Measurements from ENCODE around the gene CYBB.
A peak's percentile ranks its signal among the peaks of the same experiment; 100 is the strongest.

CYBB gene

DNA sequence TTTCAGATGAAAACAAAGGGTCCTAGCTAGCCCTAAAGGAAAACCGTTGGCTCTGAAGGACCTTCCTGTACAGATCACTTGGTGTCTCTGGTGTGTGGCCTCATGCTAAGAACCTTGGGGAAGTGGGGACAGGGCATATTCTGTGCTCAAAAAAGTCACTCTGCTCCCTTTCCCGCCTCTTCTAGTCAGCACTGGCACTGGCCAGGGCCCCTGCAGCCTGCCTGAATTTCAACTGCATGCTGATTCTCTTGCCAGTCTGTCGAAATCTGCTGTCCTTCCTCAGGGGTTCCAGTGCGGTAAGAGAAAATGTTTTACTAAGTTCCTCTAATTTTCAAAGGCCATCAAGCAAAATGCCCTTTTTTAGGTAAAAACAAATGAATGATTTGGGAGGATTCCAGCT lies 3.4 kb downstream of the CYBB start:
- Histone ChIP-seq H3K9ac (ENCODE audit: low read length) (no peak overlapping the region), H3K79me2 (ENCODE audit: low read length) (no peaks in the 10 kb centered on the region), H3F3A (ENCODE audit: insufficient read depth, low read length) (peaks cover 27% of the 10 kb centered on the region), H3K27ac (ENCODE audit: low read length) (no peak overlapping the region), H3K4me2 (ENCODE audit: low read depth, low read length) (no peak overlapping the region), H3K9me2 (replicated peaks; ENCODE audit: insufficient read depth, low read length) (no peaks in the 10 kb centered on the region), H2AFZ (ENCODE audit: low read length) (no peak overlapping the region), H4K20me1 (ENCODE audit: insufficient read depth, low read length) (no peaks in the 10 kb centered on the region), H3K4me3 (ENCODE audit: low read length) (no peak overlapping the region), H3K4me1 (ENCODE audit: low read length) (peaks cover 34% of the 10 kb centered on the region), H3K27me3 (replicated peaks; ENCODE audit: insufficient read depth, low read length) (no peaks in the 10 kb centered on the region), H3K36me3 (replicated peaks; ENCODE audit: insufficient read depth, low read length) (no peaks in the 10 kb centered on the region), H3K9me3 (replicated peaks; ENCODE audit: insufficient read depth, low read length) (no peaks in the 10 kb centered on the region)
- no peak for TF ChIP-seq EZH2phosphoT487 (IDR thresholded peaks at IDR 0.05; ENCODE audit: low read length)
- TF ChIP-seq, protein P1, sequence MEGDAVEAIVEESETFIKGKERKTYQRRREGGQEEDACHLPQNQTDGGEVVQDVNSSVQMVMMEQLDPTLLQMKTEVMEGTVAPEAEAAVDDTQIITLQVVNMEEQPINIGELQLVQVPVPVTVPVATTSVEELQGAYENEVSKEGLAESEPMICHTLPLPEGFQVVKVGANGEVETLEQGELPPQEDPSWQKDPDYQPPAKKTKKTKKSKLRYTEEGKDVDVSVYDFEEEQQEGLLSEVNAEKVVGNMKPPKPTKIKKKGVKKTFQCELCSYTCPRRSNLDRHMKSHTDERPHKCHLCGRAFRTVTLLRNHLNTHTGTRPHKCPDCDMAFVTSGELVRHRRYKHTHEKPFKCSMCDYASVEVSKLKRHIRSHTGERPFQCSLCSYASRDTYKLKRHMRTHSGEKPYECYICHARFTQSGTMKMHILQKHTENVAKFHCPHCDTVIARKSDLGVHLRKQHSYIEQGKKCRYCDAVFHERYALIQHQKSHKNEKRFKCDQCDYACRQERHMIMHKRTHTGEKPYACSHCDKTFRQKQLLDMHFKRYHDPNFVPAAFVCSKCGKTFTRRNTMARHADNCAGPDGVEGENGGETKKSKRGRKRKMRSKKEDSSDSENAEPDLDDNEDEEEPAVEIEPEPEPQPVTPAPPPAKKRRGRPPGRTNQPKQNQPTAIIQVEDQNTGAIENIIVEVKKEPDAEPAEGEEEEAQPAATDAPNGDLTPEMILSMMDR (IDR thresholded peaks at IDR 0.05; ENCODE audit: low read length), result no peak
- TF ChIP-seq EZH2 (optimal IDR thresholded peaks at IDR 0.05; ENCODE audit: low read depth, low read length), result no peak
- no peak for DNase-seq

DNA sequence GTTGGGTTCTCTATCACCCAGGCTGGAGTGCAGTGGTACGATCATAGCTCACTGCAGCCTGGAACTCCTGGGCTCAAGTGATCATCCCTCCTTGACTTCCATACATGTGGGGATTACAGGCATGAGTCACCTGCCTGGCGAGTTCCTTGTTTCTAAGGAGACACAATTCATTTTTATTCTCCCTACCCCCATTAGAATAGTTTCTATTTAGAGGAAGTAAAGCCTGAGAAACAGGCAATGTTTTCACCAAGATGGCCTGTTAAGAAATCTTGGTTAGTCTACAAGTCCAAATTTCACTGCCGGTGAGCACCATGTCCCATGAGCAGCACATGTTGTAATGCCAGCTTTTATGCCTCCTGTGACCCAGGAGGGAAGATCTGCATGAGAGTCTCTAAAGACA lies 5.7 kb downstream of the CYBB start:
- Histone ChIP-seq H3K9me2 (replicated peaks; ENCODE audit: insufficient read depth, low read length) (no peaks in the 10 kb centered on the region), H3K4me2 (ENCODE audit: low read depth, low read length) (peak overlapping the region; percentile 80; the same call in 1 of the 2 replicates), H3K27ac (ENCODE audit: low read length) (peak overlapping the region; percentile 88), H3K9ac (ENCODE audit: low read length) (peak overlapping the region; percentile 33; the same call in 1 of the 2 replicates), H4K20me1 (ENCODE audit: insufficient read depth, low read length) (no peaks in the 10 kb centered on the region), H3K4me3 (ENCODE audit: low read length) (no peak overlapping the region), H3K4me1 (ENCODE audit: low read length) (peaks cover 40% of the 10 kb centered on the region), H3K36me3 (replicated peaks; ENCODE audit: insufficient read depth, low read length) (no peaks in the 10 kb centered on the region), H3K27me3 (replicated peaks; ENCODE audit: insufficient read depth, low read length) (no peaks in the 10 kb centered on the region), H3F3A (ENCODE audit: insufficient read depth, low read length) (peaks cover 27% of the 10 kb centered on the region), H2AFZ (ENCODE audit: low read length) (peak overlapping the region; percentile 40; the same call in 1 of the 2 replicates), H3K79me2 (ENCODE audit: low read length) (no peaks in the 10 kb centered on the region), H3K9me3 (replicated peaks; ENCODE audit: insufficient read depth, low read length) (no peaks in the 10 kb centered on the region)
- TF ChIP-seq, protein P1 (IDR thresholded peaks at IDR 0.05; ENCODE audit: low read length), result no peak
- TF ChIP-seq EZH2 (optimal IDR thresholded peaks at IDR 0.05; ENCODE audit: low read depth, low read length) (no peak), EZH2phosphoT487 (IDR thresholded peaks at IDR 0.05; ENCODE audit: low read length) (no peak)
- no peak for DNase-seq

DNA sequence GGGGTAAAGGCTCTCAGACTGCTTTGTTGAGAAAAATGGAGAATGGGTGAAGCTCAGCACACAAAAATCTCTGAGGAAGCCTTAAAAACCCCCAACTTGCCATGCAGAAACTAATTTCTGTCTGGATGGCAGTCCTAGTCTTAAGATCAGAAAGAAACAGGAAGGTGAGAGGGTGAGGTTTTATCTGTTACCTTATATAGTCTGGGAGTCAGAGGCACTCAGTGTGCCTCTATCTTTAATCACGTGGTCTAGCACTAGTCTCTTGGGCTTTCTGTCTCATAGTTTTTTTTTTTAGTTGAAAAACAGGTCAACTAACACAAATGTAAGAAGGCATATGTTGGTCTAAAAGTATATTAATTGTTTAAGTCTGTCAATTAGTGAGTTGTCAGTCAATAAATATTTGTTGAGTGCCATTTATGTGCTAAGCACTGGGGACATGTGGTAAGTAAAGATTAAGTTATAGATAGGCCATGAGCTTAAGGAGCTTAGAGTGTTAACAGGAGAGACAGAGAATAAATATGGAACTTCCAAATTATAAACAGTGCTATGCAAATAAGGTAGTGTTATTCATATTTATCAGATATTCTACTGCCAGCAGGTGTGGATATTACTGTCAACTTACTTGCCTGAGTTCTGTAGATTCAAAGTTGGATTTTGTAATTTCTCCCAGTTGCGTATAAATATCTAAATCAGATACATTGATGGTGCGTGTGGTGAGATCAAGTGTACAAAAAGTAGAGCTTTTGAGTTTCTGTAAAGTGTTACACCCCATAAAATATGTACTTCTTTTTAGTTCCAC lies 7.0 kb downstream of the CYBB start:
- Histone ChIP-seq H3K36me3 (replicated peaks; ENCODE audit: insufficient read depth, low read length) (no peaks in the 10 kb centered on the region), H3K9ac (ENCODE audit: low read length) (peak overlapping the region; percentile 33; the same call in 1 of the 2 replicates), H3K79me2 (ENCODE audit: low read length) (no peaks in the 10 kb centered on the region), H2AFZ (ENCODE audit: low read length) (peak overlapping the region; percentile 53; the same call in 1 of the 2 replicates), H3K9me2 (replicated peaks; ENCODE audit: insufficient read depth, low read length) (no peaks in the 10 kb centered on the region), H3F3A (ENCODE audit: insufficient read depth, low read length) (peaks cover 27% of the 10 kb centered on the region), H3K4me2 (ENCODE audit: low read depth, low read length) (peak overlapping the region; percentile 80), H3K4me3 (ENCODE audit: low read length) (peak overlapping the region; percentile 41), H3K27ac (ENCODE audit: low read length) (peak overlapping the region; percentile 88), H3K27me3 (replicated peaks; ENCODE audit: insufficient read depth, low read length) (no peaks in the 10 kb centered on the region), H3K9me3 (replicated peaks; ENCODE audit: insufficient read depth, low read length) (no peaks in the 10 kb centered on the region), H4K20me1 (ENCODE audit: insufficient read depth, low read length) (no peaks in the 10 kb centered on the region), H3K4me1 (ENCODE audit: low read length) (peaks cover 40% of the 10 kb centered on the region)
- DNase-seq, result peak; percentile 79
- no peak for TF ChIP-seq EZH2phosphoT487 (IDR thresholded peaks at IDR 0.05; ENCODE audit: low read length)
- TF ChIP-seq, protein P1 (IDR thresholded peaks at IDR 0.05; ENCODE audit: low read length), result no peak
- no peak for TF ChIP-seq EZH2 (optimal IDR thresholded peaks at IDR 0.05; ENCODE audit: low read depth, low read length)

All from MM.1S (cell line).